SK-N-SH (cell line): ENCODE data around the gene RAB26.

ENCODE experiments used
- CTCF ChIP-seq: fragments of 200-600 bp; sonication (generic); IDR thresholded peaks from 2 replicates; pipeline ENCODE4 v1.6.1; 2017; ENCODE audit warnings: antibody characterized with exemption, mild to moderate bottlenecking, moderate library complexity
- FOXJ3 ChIP-seq: sonication (generic); formaldehyde crosslinking; IDR thresholded peaks from 2 replicates; pipeline ENCODE4 v1.5.1; 2020; ENCODE audit warnings: mild to moderate bottlenecking, missing genetic modification reagents
- FOXM1 ChIP-seq: IDR thresholded peaks from 2 replicates; pipeline ENCODE4 v1.4.0; 2012; ENCODE audit warnings: low read depth, mild to moderate bottlenecking
- JUND ChIP-seq: IDR thresholded peaks from 2 replicates; pipeline ENCODE4 v1.4.0; 2012
- POLR2AphosphoS5 ChIP-seq: IDR thresholded peaks from 2 replicates; pipeline ENCODE4 v1.6.1; 2012; ENCODE audit warnings: low read depth, low read length
- RAD21 ChIP-seq: IDR thresholded peaks from 2 replicates; pipeline ENCODE4 v1.6.1; 2012; ENCODE audit warnings: mild to moderate bottlenecking, low read length
- SIN3A ChIP-seq: IDR thresholded peaks from 2 replicates; pipeline ENCODE4 v1.6.1; 2012; ENCODE audit warnings: low read depth, mild to moderate bottlenecking, low read length, moderate library complexity, borderline replicate concordance
- TF ChIP-seq, protein P1 (sequence below): IDR thresholded peaks from 2 replicates; pipeline ENCODE4 v1.4.0; 2012; ENCODE audit warnings: low read depth
- TF ChIP-seq, protein P2 (sequence below): IDR thresholded peaks from 2 replicates; pipeline ENCODE4 v1.4.0; 2012; ENCODE audit warnings: low read depth, borderline replicate concordance
- TF ChIP-seq, protein P3 (sequence below): IDR thresholded peaks from 2 replicates; pipeline ENCODE4 v1.6.1; 2012; ENCODE audit warnings: mild to moderate bottlenecking, low read depth, low read length, moderate library complexity

GRCh38 chr16:2180461-2180860, 32.0 kb downstream of the RAB26 start:
- TF ChIP-seq CTCF (no peak), POLR2AphosphoS5 (no peak), JUND (no peak), FOXM1 (no peak), RAD21 (no peak), FOXJ3 (CRISPR knock-in tag) (no peak), SIN3A (no peak)
- TF ChIP-seq, protein P1, sequence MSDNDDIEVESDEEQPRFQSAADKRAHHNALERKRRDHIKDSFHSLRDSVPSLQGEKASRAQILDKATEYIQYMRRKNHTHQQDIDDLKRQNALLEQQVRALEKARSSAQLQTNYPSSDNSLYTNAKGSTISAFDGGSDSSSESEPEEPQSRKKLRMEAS, result no peak
- TF ChIP-seq, protein P2, sequence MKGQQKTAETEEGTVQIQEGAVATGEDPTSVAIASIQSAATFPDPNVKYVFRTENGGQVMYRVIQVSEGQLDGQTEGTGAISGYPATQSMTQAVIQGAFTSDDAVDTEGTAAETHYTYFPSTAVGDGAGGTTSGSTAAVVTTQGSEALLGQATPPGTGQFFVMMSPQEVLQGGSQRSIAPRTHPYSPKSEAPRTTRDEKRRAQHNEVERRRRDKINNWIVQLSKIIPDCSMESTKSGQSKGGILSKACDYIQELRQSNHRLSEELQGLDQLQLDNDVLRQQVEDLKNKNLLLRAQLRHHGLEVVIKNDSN, result no peak
- TF ChIP-seq, protein P3, sequence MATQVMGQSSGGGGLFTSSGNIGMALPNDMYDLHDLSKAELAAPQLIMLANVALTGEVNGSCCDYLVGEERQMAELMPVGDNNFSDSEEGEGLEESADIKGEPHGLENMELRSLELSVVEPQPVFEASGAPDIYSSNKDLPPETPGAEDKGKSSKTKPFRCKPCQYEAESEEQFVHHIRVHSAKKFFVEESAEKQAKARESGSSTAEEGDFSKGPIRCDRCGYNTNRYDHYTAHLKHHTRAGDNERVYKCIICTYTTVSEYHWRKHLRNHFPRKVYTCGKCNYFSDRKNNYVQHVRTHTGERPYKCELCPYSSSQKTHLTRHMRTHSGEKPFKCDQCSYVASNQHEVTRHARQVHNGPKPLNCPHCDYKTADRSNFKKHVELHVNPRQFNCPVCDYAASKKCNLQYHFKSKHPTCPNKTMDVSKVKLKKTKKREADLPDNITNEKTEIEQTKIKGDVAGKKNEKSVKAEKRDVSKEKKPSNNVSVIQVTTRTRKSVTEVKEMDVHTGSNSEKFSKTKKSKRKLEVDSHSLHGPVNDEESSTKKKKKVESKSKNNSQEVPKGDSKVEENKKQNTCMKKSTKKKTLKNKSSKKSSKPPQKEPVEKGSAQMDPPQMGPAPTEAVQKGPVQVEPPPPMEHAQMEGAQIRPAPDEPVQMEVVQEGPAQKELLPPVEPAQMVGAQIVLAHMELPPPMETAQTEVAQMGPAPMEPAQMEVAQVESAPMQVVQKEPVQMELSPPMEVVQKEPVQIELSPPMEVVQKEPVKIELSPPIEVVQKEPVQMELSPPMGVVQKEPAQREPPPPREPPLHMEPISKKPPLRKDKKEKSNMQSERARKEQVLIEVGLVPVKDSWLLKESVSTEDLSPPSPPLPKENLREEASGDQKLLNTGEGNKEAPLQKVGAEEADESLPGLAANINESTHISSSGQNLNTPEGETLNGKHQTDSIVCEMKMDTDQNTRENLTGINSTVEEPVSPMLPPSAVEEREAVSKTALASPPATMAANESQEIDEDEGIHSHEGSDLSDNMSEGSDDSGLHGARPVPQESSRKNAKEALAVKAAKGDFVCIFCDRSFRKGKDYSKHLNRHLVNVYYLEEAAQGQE, result no peak
